Measurements from ENCODE around the gene UGT1A6.
"Not testable (repeated sequence)": the region's sequence is repeated elsewhere in the genome, so short reads cannot be mapped to it uniquely, and the experiment has no call there.

- TF ChIP-seq, protein P1, sequence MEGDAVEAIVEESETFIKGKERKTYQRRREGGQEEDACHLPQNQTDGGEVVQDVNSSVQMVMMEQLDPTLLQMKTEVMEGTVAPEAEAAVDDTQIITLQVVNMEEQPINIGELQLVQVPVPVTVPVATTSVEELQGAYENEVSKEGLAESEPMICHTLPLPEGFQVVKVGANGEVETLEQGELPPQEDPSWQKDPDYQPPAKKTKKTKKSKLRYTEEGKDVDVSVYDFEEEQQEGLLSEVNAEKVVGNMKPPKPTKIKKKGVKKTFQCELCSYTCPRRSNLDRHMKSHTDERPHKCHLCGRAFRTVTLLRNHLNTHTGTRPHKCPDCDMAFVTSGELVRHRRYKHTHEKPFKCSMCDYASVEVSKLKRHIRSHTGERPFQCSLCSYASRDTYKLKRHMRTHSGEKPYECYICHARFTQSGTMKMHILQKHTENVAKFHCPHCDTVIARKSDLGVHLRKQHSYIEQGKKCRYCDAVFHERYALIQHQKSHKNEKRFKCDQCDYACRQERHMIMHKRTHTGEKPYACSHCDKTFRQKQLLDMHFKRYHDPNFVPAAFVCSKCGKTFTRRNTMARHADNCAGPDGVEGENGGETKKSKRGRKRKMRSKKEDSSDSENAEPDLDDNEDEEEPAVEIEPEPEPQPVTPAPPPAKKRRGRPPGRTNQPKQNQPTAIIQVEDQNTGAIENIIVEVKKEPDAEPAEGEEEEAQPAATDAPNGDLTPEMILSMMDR (conservative IDR thresholded peaks at IDR 0.05; ENCODE audit: low read depth, low read length) = not testable (repeated sequence)
- TF ChIP-seq EZH2 (IDR thresholded peaks at IDR 0.05; ENCODE audit: borderline replicate concordance, low read depth, low read length, poor library complexity, severe bottlenecking) = not testable (repeated sequence)
These were observed 58.0 kb downstream of the UGT1A6 start for GRCh38 chr2:233750689-233751088.

All from A673 (cell line).